Ureter (tissue), 1 donor: ENCODE measurements around the gene SEC22B. TPM values are rescaled to one million over a fixed set of nuclear protein-coding genes. Genes with fewer than 3 reads are reported as not detected.
A peak's percentile ranks its signal among the peaks of the same experiment; 100 is the strongest.
"Not testable (repeated sequence)": the region's sequence is repeated elsewhere in the genome, so short reads cannot be mapped to it uniquely, and the experiment has no call there.

Experiments
- DNase-seq: peaks from one replicate; pipeline ENCODE4 v3.0.0-alpha.2; 2020; ENCODE audit warnings: low spot score
- total RNA-seq: library from RNA; stranded (reverse); gene quantifications from one replicate; pipeline ENCODE4 v1.2.4, GENCODE V29; 2023
- donor health status: DM: yes; HTN: yes; CAD: no.

The SEC22B gene
- 35.2 TPM for total RNA-seq

- DNase-seq: peak; percentile 87
Measured at GRCh38 chr1:120176092-120176855, at the start of gene SEC22B. SEC22B (minus strand) TSS chr1:120176520; CDS start chr1:120176381, 139 bp downstream.

GRCh38 chr1:120217933-120218332 lies 41.6 kb upstream of the SEC22B start:
- DNase-seq: not testable (repeated sequence)

GRCh38 chr1:120217175-120217929 lies 41.0 kb upstream of the SEC22B start:
- not testable (repeated sequence) for DNase-seq

- DNase-seq: not testable (repeated sequence)
Measured at GRCh38 chr1:120213606-120214005, 37.3 kb upstream of the SEC22B start.

- DNase-seq: not testable (repeated sequence)
Measured at GRCh38 chr1:120210754-120211153, 34.4 kb upstream of the SEC22B start.

GRCh38 chr1:120196863-120197775 lies 20.8 kb upstream of the SEC22B start:
- DNase-seq: not testable (repeated sequence)

GRCh38 chr1:120188626-120189025 lies 12.3 kb upstream of the SEC22B start:
- not testable (repeated sequence) for DNase-seq

- not testable (repeated sequence) for DNase-seq
Measured at GRCh38 chr1:120182176-120182707, 5.9 kb upstream of the SEC22B start.

GRCh38 chr1:120179811-120180690 lies 3.7 kb upstream of the SEC22B start:
- DNase-seq: not testable (repeated sequence)

- DNase-seq: no peak
Measured at GRCh38 chr1:120178799-120179756, 2.8 kb upstream of the SEC22B start.

- not testable (repeated sequence) for DNase-seq
Measured at GRCh38 chr1:120178058-120178457, 1.7 kb upstream of the SEC22B start.

GRCh38 chr1:120175688-120176087 lies 632 bp downstream of the SEC22B start:
- not testable (repeated sequence) for DNase-seq

- not testable (repeated sequence) for DNase-seq
Measured at GRCh38 chr1:120164761-120165160, 11.6 kb downstream of the SEC22B start.

GRCh38 chr1:120162015-120162414 lies 14.3 kb downstream of the SEC22B start:
- DNase-seq: not testable (repeated sequence)

- DNase-seq: not testable (repeated sequence)
Measured at GRCh38 chr1:120158495-120158894, 17.8 kb downstream of the SEC22B start.

GRCh38 chr1:120158086-120158485 lies 18.2 kb downstream of the SEC22B start:
- DNase-seq: not testable (repeated sequence)

GRCh38 chr1:120150138-120150822 lies 26.0 kb downstream of the SEC22B start:
- not testable (repeated sequence) for DNase-seq

- DNase-seq: not testable (repeated sequence)
Measured at GRCh38 chr1:120149420-120150059, 26.8 kb downstream of the SEC22B start.
